Stimulated activated naive CD8-positive, alpha-beta T cell treated with anti-CD3 and anti-CD28 coated beads, Interleukin-15, Interleukin-2, amounts not matched to agents 100 U/mL and 50 U/mL, for 24 hours (primary cell): ENCODE results near the gene SLC19A3.
"Not testable (repeated sequence)": the region's sequence is repeated elsewhere in the genome, so short reads cannot be mapped to it uniquely, and the experiment has no call there.

Experiments used
- ATAC-seq: fragments of 150-1000 bp; cut with Tn5 transposase; one replicate; pipeline ENCODE4 v1.10.0; 2021
- DNase-seq: peaks from one replicate; pipeline ENCODE4 v3.0.0; 2021

The SLC19A3 gene

GRCh38 chr2:227717687-227718567 lies at the start of gene SLC19A3:
TSS of gene SLC19A3 (minus strand) at chr2:227718028. CDS start at chr2:227702318, 15,710 bp downstream.
- peak; percentile 13 for DNase-seq
- ATAC-seq = no peak

- ATAC-seq (peak; percentile 91), DNase-seq (peak; percentile 73)
Measured at GRCh38 chr2:227766373-227766883, 48.6 kb upstream of the SLC19A3 start.

- DNase-seq (no peak), ATAC-seq (no peak)
Measured at GRCh38 chr2:227765788-227766372, 48.1 kb upstream of the SLC19A3 start.

- no peak for DNase-seq
- no peak for ATAC-seq
Measured at GRCh38 chr2:227761740-227762476, 44.1 kb upstream of the SLC19A3 start.

GRCh38 chr2:227759411-227760118 lies 41.7 kb upstream of the SLC19A3 start:
- DNase-seq (no peak), ATAC-seq (no peak)

- ATAC-seq = not testable (repeated sequence)
Measured at GRCh38 chr2:227756261-227756660, 38.4 kb upstream of the SLC19A3 start.

GRCh38 chr2:227748079-227748478 lies 30.3 kb upstream of the SLC19A3 start:
- ATAC-seq (peak; percentile 23), DNase-seq (no peak)

More at GRCh38 chr2:227756261-227756660, 38.4 kb upstream of the SLC19A3 start:
- DNase-seq = not testable (repeated sequence)

GRCh38 chr2:227745594-227745993 lies 27.8 kb upstream of the SLC19A3 start, which contains the start of gene SCYGR8:
TSS of gene SCYGR8 (plus strand) at chr2:227745894. CDS start at chr2:227745894, 0 bp downstream.
- ATAC-seq (no peak), DNase-seq (no peak)

- ATAC-seq, DNase-seq: not testable (repeated sequence)
Measured at GRCh38 chr2:227740705-227741104, 22.9 kb upstream of the SLC19A3 start.

- ATAC-seq = no peak
- no peak for DNase-seq
Measured at GRCh38 chr2:227739351-227739750, 21.5 kb upstream of the SLC19A3 start.

GRCh38 chr2:227728035-227728434 lies 10.2 kb upstream of the SLC19A3 start, which contains the start of gene SCYGR7:
TSS of gene SCYGR7 (plus strand) at chr2:227728335. CDS start at chr2:227728335, 0 bp downstream.
- no peak for DNase-seq
- ATAC-seq = no peak

GRCh38 chr2:227724394-227725039 lies 6.7 kb upstream of the SLC19A3 start, which contains the start of gene SCYGR6:
TSS of gene SCYGR6 (minus strand) at chr2:227724757. CDS start at chr2:227724757, 0 bp downstream.
- DNase-seq (no peak), ATAC-seq (no peak)

GRCh38 chr2:227722821-227723220 lies 5.0 kb upstream of the SLC19A3 start:
- not testable (repeated sequence) for ATAC-seq, DNase-seq

GRCh38 chr2:227720680-227721079 lies 2.9 kb upstream of the SLC19A3 start:
- no peak for ATAC-seq
- no peak for DNase-seq

- ATAC-seq (no peak), DNase-seq (no peak)
Measured at GRCh38 chr2:227719641-227720040, 1.8 kb upstream of the SLC19A3 start.

GRCh38 chr2:227716501-227716900 lies 1.3 kb downstream of the SLC19A3 start:
- ATAC-seq (no peak), DNase-seq (no peak)

GRCh38 chr2:227713291-227713690 lies 4.5 kb downstream of the SLC19A3 start:
- no peak for DNase-seq
- ATAC-seq = no peak

GRCh38 chr2:227710986-227711385 lies 6.8 kb downstream of the SLC19A3 start:
- no peak for ATAC-seq
- no peak for DNase-seq

GRCh38 chr2:227707390-227707789 lies 10.4 kb downstream of the SLC19A3 start:
- ATAC-seq (no peak), DNase-seq (no peak)

GRCh38 chr2:227706859-227707258 lies 11.0 kb downstream of the SLC19A3 start:
- DNase-seq = no peak
- no peak for ATAC-seq

GRCh38 chr2:227703961-227704360 lies 13.9 kb downstream of the SLC19A3 start:
- ATAC-seq = no peak
- no peak for DNase-seq
